ENCODE results near the gene GIGYF2. TPM values are rescaled to one million over a fixed set of nuclear protein-coding genes. Genes with fewer than 3 reads are reported as not detected.

GIGYF2 gene
- polyA plus RNA-seq, 1 experiment, result 34.6 TPM

DNA sequence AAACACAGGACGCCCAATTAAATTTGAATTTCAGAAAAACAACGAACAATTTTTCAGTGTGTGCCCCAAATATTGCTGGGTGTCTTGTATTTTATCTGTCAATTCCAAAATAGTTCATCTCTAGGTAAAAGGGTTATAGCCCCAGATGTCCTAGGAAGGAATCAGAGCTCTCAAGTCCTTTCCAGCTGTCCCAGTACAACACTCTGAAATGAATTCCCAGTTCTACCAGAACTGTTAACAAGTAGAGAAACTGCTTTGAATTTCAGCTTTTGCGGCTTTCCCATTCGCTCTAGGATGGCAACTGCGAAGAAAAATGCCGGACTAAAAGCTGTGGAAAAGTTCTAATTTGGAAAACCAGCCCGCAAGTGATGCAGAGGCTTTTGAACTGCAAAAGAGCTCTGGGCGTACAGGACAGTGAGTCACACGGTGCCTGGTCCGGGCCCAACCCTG, 497 bp upstream of the GIGYF2 start:
- no peak for TF ChIP-seq CTCF (IDR thresholded peaks at IDR 0.05; ENCODE audit: low read depth, low read length)
- DNase-seq (ENCODE audit: low read depth, low spot score), result no peak
- peak overlapping the region; percentile 33 for H3K27ac ChIP-seq (ENCODE audit: low read depth, low read length)
- H3K9me3 ChIP-seq (ENCODE audit: control insufficient read depth, insufficient read depth, low read length), result no peaks in the 10 kb centered on the region; the same call in 1 of the 2 replicates
- CTCF ChIA-PET, result interaction anchor here (0.7 kb wide), 1 partner anchor 85 kb away, joined by 3 read pairs; no protein-coding TSS in a partner anchor
- POLR2A ChIA-PET, result no interaction called here
- H3K27me3 ChIP-seq (ENCODE audit: control insufficient read depth, insufficient read depth, low read length), result peaks cover 3% of the 10 kb centered on the region
- peak overlapping the region; percentile 58 for H3K4me3 ChIP-seq (ENCODE audit: low read depth, low read length)

GRCh38 chr2:232697807-232698110, 628 bp downstream of the GIGYF2 start:
- peaks cover 3% of the 10 kb centered on the region for H3K27me3 ChIP-seq (ENCODE audit: control insufficient read depth, insufficient read depth, low read length)
- ChIA-PET POLR2A (interaction anchor here (0.6 kb wide), 1 partner anchor 572 kb away, joined by 3 read pairs; no protein-coding TSS in a partner anchor), CTCF (no interaction called here)
- H3K27ac ChIP-seq (ENCODE audit: low read depth, low read length), result peak overlapping the region; percentile 58
- peak overlapping the region; percentile 96 for H3K4me3 ChIP-seq (ENCODE audit: low read depth, low read length)
- no peaks in the 10 kb centered on the region; the same call in 1 of the 2 replicates for H3K9me3 ChIP-seq (ENCODE audit: control insufficient read depth, insufficient read depth, low read length)
- no peak for DNase-seq (ENCODE audit: low read depth, low spot score)
- TF ChIP-seq CTCF (IDR thresholded peaks at IDR 0.05; ENCODE audit: low read depth, low read length), result no peak

DNA sequence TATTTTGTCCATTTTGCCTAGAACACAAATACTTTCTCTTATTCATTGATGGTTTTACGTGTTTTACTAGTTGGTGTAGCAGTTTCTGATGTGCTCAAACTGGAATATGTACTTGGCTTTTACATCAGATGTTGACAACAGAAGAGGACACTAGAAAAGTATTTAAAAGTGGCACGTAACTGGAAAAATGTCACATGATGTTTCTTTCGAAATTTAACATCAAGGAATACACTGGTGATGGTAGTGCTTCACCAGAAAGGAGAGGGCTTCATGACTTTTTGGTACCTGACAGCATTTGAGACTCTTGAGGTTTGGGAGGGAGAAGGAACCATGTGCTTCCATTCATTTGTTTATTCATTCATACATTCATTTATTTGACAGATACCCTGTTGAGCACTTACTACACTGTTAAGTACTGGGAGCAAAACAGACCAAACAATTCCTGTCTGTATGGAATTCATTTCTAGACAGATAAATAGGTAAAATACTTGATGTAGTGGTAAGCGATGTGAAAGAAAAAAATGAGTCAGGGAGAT, 1.5 kb downstream of the GIGYF2 start:
- ChIA-PET POLR2A (no interaction called here), CTCF (no interaction called here)
- H3K27ac ChIP-seq (ENCODE audit: low read depth, low read length), result no peak overlapping the region
- TF ChIP-seq CTCF (IDR thresholded peaks at IDR 0.05; ENCODE audit: low read depth, low read length), result no peak
- DNase-seq (ENCODE audit: low read depth, low spot score), result no peak
- H3K27me3 ChIP-seq (ENCODE audit: control insufficient read depth, insufficient read depth, low read length), result no peaks in the 10 kb centered on the region
- no peaks in the 10 kb centered on the region; the same call in 1 of the 2 replicates for H3K9me3 ChIP-seq (ENCODE audit: control insufficient read depth, insufficient read depth, low read length)
- H3K4me3 ChIP-seq (ENCODE audit: low read depth, low read length), result peak overlapping the region; percentile 96

- TF ChIP-seq CTCF (IDR thresholded peaks at IDR 0.05; ENCODE audit: low read depth, low read length), result no peak
- Histone ChIP-seq H3K27me3 (ENCODE audit: control insufficient read depth, insufficient read depth, low read length) (no peaks in the 10 kb centered on the region), H3K27ac (ENCODE audit: low read depth, low read length) (no peak overlapping the region)
These were observed 2.0 kb downstream of the GIGYF2 start for GRCh38 chr2:232699110-232699509.

GRCh38 chr2:232700154-232700553, 3.0 kb downstream of the GIGYF2 start:
- DNase-seq (ENCODE audit: low read depth, low spot score), result no peak
- H3K4me3 ChIP-seq (ENCODE audit: low read depth, low read length), result no peak overlapping the region
- no peak overlapping the region for H3K27ac ChIP-seq (ENCODE audit: low read depth, low read length)
- H3K9me3 ChIP-seq (ENCODE audit: control insufficient read depth, insufficient read depth, low read length), result no peaks in the 10 kb centered on the region; the same call in 1 of the 2 replicates
- no peaks in the 10 kb centered on the region for H3K27me3 ChIP-seq (ENCODE audit: control insufficient read depth, insufficient read depth, low read length)
- no peak for TF ChIP-seq CTCF (IDR thresholded peaks at IDR 0.05; ENCODE audit: low read depth, low read length)
- ChIA-PET CTCF (interaction anchor here (0.8 to 1.3 kb wide), 3 partner anchors 33 to 552 kb away, joined by 3 to 4 read pairs (median 3); partner anchors contain the start of gene ATG16L1), POLR2A (no interaction called here)

More at GRCh38 chr2:232699110-232699509, 2.0 kb downstream of the GIGYF2 start:
- ChIA-PET CTCF (no interaction called here), POLR2A (no interaction called here)
- H3K9me3 ChIP-seq (ENCODE audit: control insufficient read depth, insufficient read depth, low read length), result no peaks in the 10 kb centered on the region; the same call in 1 of the 2 replicates
- no peak for DNase-seq (ENCODE audit: low read depth, low spot score)
- peak overlapping the region; percentile 96 for H3K4me3 ChIP-seq (ENCODE audit: low read depth, low read length)

Measured in AG04450 (cell line).